Measurements from ENCODE around the gene NSUN2.

- no peak for TF ChIP-seq CTCF (IDR thresholded peaks at IDR 0.05)
- TF ChIP-seq POLR2A (IDR thresholded peaks at IDR 0.05) = no peak
These were observed 9.8 kb upstream of the NSUN2 start for GRCh38 chr5:6642655-6643054.

Measured in uterus (tissue), 2 donors.